HG02588 (cell line): ENCODE results near the gene TBX20.
"Not testable (repeated sequence)": the region's sequence is repeated elsewhere in the genome, so short reads cannot be mapped to it uniquely, and the experiment has no call there.

Experiments
- ATAC-seq: cut with Tn5 transposase; IDR thresholded peaks from one replicate; pipeline ENCODE4 v1.9.1; 2021; ENCODE audit warnings: mild to moderate bottlenecking, moderate library complexity; ENCODE audit not compliant: unreplicated experiment

The TBX20 gene

GRCh38 chr7:35228496-35229051 lies 25.3 kb downstream of the TBX20 start:
- ATAC-seq = not testable (repeated sequence)

- not testable (repeated sequence) for ATAC-seq
Observed at GRCh38 chr7:35227438-35227837, 26.5 kb downstream of the TBX20 start.

GRCh38 chr7:35222445-35222844 lies 31.5 kb downstream of the TBX20 start:
- not testable (repeated sequence) for ATAC-seq

GRCh38 chr7:35220176-35220575 lies 33.7 kb downstream of the TBX20 start:
- ATAC-seq = not testable (repeated sequence)

GRCh38 chr7:35216033-35216432 lies 37.9 kb downstream of the TBX20 start:
- not testable (repeated sequence) for ATAC-seq

- not testable (repeated sequence) for ATAC-seq
Observed at GRCh38 chr7:35215063-35215462, 38.8 kb downstream of the TBX20 start.

GRCh38 chr7:35206924-35207323 lies 47.0 kb downstream of the TBX20 start:
- not testable (repeated sequence) for ATAC-seq

- not testable (repeated sequence) for ATAC-seq
Observed at GRCh38 chr7:35204850-35205249, 49.0 kb downstream of the TBX20 start.

GRCh38 chr7:35204031-35204430 lies 49.9 kb downstream of the TBX20 start:
- not testable (repeated sequence) for ATAC-seq

- ATAC-seq = not testable (repeated sequence)
Observed at GRCh38 chr7:35202353-35202752, 51.5 kb downstream of the TBX20 start.

- not testable (repeated sequence) for ATAC-seq
Observed at GRCh38 chr7:35200170-35200569, 53.7 kb downstream of the TBX20 start.

GRCh38 chr7:35198370-35199140 lies 55.3 kb downstream of the TBX20 start:
- ATAC-seq = not testable (repeated sequence)

- ATAC-seq = not testable (repeated sequence)
Observed at GRCh38 chr7:35191571-35191970, 62.3 kb downstream of the TBX20 start.

- not testable (repeated sequence) for ATAC-seq
Observed at GRCh38 chr7:35190146-35190773, 63.6 kb downstream of the TBX20 start.

GRCh38 chr7:35186751-35187150 lies 67.1 kb downstream of the TBX20 start:
- not testable (repeated sequence) for ATAC-seq

GRCh38 chr7:35185908-35186731 lies 67.8 kb downstream of the TBX20 start:
- ATAC-seq = no peak

- ATAC-seq = not testable (repeated sequence)
Observed at GRCh38 chr7:35185578-35185907, 68.4 kb downstream of the TBX20 start.

- not testable (repeated sequence) for ATAC-seq
Observed at GRCh38 chr7:35184961-35185360, 68.9 kb downstream of the TBX20 start.

GRCh38 chr7:35183873-35184503 lies 69.9 kb downstream of the TBX20 start:
- not testable (repeated sequence) for ATAC-seq

- ATAC-seq = not testable (repeated sequence)
Observed at GRCh38 chr7:35180665-35181064, 73.2 kb downstream of the TBX20 start.

GRCh38 chr7:35173176-35173575 lies 80.7 kb downstream of the TBX20 start:
- not testable (repeated sequence) for ATAC-seq
